Stimulated activated memory B cell treated with anti-CD40 and anti-IgM and Interleukin-4, amounts not matched to agents 10 μg/mL and 1 μg/mL and 100 μg/mL, for 72 hours (primary cell): ENCODE results near the gene DCLRE1B.

Source experiments
- ATAC-seq: fragments of 150-1000 bp; cut with Tn5 transposase; 2 replicates; pipeline ENCODE4 v1.10.0; 2021
- H3K27ac Mint-ChIP-seq: one replicate; pipeline ENCODE4 v1.8.0; 2022; ENCODE audit warnings: mild to moderate bottlenecking, mixed read lengths
- H3K27me3 Mint-ChIP-seq: one replicate; pipeline ENCODE4 v1.8.0; 2022; ENCODE audit warnings: mixed read lengths
- H3K36me3 Mint-ChIP-seq: one replicate; pipeline ENCODE4 v1.8.0; 2022; ENCODE audit warnings: mixed read lengths
- H3K4me1 Mint-ChIP-seq: one replicate; pipeline ENCODE4 v1.8.0; 2022; ENCODE audit warnings: mixed read lengths
- H3K4me3 Mint-ChIP-seq: one replicate; pipeline ENCODE4 v1.8.0; 2022; ENCODE audit warnings: mild to moderate bottlenecking, moderate library complexity, mixed read lengths
- H3K9me3 Mint-ChIP-seq: one replicate; pipeline ENCODE4 v1.8.0; 2022; ENCODE audit warnings: mixed read lengths

DCLRE1B gene

GRCh38 chr1:113874012-113874879, 30.9 kb upstream of the DCLRE1B start:
- Mint-ChIP-seq H3K27me3 (no peaks in the 10 kb centered on the region), H3K9me3 (no peaks in the 10 kb centered on the region), H3K27ac (peak overlapping the region; percentile 50), H3K4me3 (no peak overlapping the region), H3K36me3 (no peaks in the 10 kb centered on the region), H3K4me1 (peaks cover 36% of the 10 kb centered on the region)
- ATAC-seq: peak; percentile 69

GRCh38 chr1:113875714-113876113, 29.4 kb upstream of the DCLRE1B start:
- H3K27me3 Mint-ChIP-seq: no peaks in the 10 kb centered on the region
- H3K4me3 Mint-ChIP-seq: no peak overlapping the region
- no peaks in the 10 kb centered on the region for H3K36me3 Mint-ChIP-seq
- H3K9me3 Mint-ChIP-seq: no peaks in the 10 kb centered on the region
- no peak overlapping the region for H3K27ac Mint-ChIP-seq
- peaks cover 28% of the 10 kb centered on the region for H3K4me1 Mint-ChIP-seq
- ATAC-seq: no peak

- Mint-ChIP-seq H3K27me3 (no peaks in the 10 kb centered on the region), H3K4me3 (no peak overlapping the region), H3K27ac (no peak overlapping the region), H3K36me3 (no peaks in the 10 kb centered on the region), H3K9me3 (no peaks in the 10 kb centered on the region), H3K4me1 (peaks cover 28% of the 10 kb centered on the region)
- no peak for ATAC-seq
Measured at GRCh38 chr1:113876176-113876575, 28.9 kb upstream of the DCLRE1B start.

- no peaks in the 10 kb centered on the region for H3K9me3 Mint-ChIP-seq
- no peaks in the 10 kb centered on the region for H3K27me3 Mint-ChIP-seq
- no peak overlapping the region for H3K27ac Mint-ChIP-seq
- ATAC-seq: no peak
- no peak overlapping the region for H3K4me3 Mint-ChIP-seq
- H3K36me3 Mint-ChIP-seq: no peaks in the 10 kb centered on the region
- H3K4me1 Mint-ChIP-seq: peaks cover 3% of the 10 kb centered on the region
Measured at GRCh38 chr1:113879739-113880038, 25.4 kb upstream of the DCLRE1B start.

- ATAC-seq: no peak
- no peaks in the 10 kb centered on the region for H3K4me1 Mint-ChIP-seq
- H3K36me3 Mint-ChIP-seq: no peaks in the 10 kb centered on the region
- H3K27me3 Mint-ChIP-seq: no peaks in the 10 kb centered on the region
- no peak overlapping the region for H3K27ac Mint-ChIP-seq
- no peaks in the 10 kb centered on the region for H3K9me3 Mint-ChIP-seq
- no peak overlapping the region for H3K4me3 Mint-ChIP-seq
Measured at GRCh38 chr1:113881661-113882060, 23.5 kb upstream of the DCLRE1B start.

- Mint-ChIP-seq H3K9me3 (no peaks in the 10 kb centered on the region), H3K27me3 (no peaks in the 10 kb centered on the region), H3K27ac (no peak overlapping the region)
Measured at GRCh38 chr1:113886417-113887401, 18.4 kb upstream of the DCLRE1B start.

GRCh38 chr1:113887402-113888175, 17.5 kb upstream of the DCLRE1B start, which contains the start of gene BCL2L15:
BCL2L15 (minus strand) TSS chr1:113887581; CDS start chr1:113887375, 206 bp downstream.
- Mint-ChIP-seq H3K27me3 (no peaks in the 10 kb centered on the region), H3K9me3 (no peaks in the 10 kb centered on the region), H3K4me1 (no peaks in the 10 kb centered on the region), H3K4me3 (no peak within 1 kb of the TSS), H3K36me3 (peaks cover 11% of the 10 kb centered on the region), H3K27ac (no peak within 1 kb of the TSS)
- no peak for ATAC-seq

More at GRCh38 chr1:113886417-113887401, 18.4 kb upstream of the DCLRE1B start:
- H3K4me3 Mint-ChIP-seq: no peak overlapping the region
- no peak for ATAC-seq
- no peaks in the 10 kb centered on the region for H3K4me1 Mint-ChIP-seq
- peaks cover 11% of the 10 kb centered on the region for H3K36me3 Mint-ChIP-seq

GRCh38 chr1:113890816-113891215, 14.3 kb upstream of the DCLRE1B start:
- ATAC-seq: no peak
- Mint-ChIP-seq H3K4me1 (no peaks in the 10 kb centered on the region), H3K27ac (no peak overlapping the region), H3K36me3 (peaks cover 29% of the 10 kb centered on the region), H3K9me3 (no peaks in the 10 kb centered on the region), H3K4me3 (no peak overlapping the region), H3K27me3 (no peaks in the 10 kb centered on the region)

GRCh38 chr1:113891631-113892220, 13.4 kb upstream of the DCLRE1B start:
- no peak overlapping the region for H3K27ac Mint-ChIP-seq
- H3K4me3 Mint-ChIP-seq: no peak overlapping the region
- no peaks in the 10 kb centered on the region for H3K27me3 Mint-ChIP-seq
- H3K4me1 Mint-ChIP-seq: no peaks in the 10 kb centered on the region
- peaks cover 32% of the 10 kb centered on the region for H3K36me3 Mint-ChIP-seq
- no peak for ATAC-seq
- no peaks in the 10 kb centered on the region for H3K9me3 Mint-ChIP-seq

GRCh38 chr1:113893267-113893666, 11.9 kb upstream of the DCLRE1B start:
- peaks cover 44% of the 10 kb centered on the region for H3K36me3 Mint-ChIP-seq
- H3K9me3 Mint-ChIP-seq: no peaks in the 10 kb centered on the region
- no peak for ATAC-seq
- H3K4me1 Mint-ChIP-seq: no peaks in the 10 kb centered on the region
- no peaks in the 10 kb centered on the region for H3K27me3 Mint-ChIP-seq
- peak overlapping the region; percentile 5 for H3K27ac Mint-ChIP-seq
- no peak overlapping the region for H3K4me3 Mint-ChIP-seq

- H3K36me3 Mint-ChIP-seq: peaks cover 57% of the 10 kb centered on the region
Measured at GRCh38 chr1:113895098-113895497, 10.0 kb upstream of the DCLRE1B start.

GRCh38 chr1:113895961-113896360, 9.2 kb upstream of the DCLRE1B start:
- ATAC-seq: no peak
- H3K36me3 Mint-ChIP-seq: peaks cover 54% of the 10 kb centered on the region
- H3K27ac Mint-ChIP-seq: no peak overlapping the region
- no peak overlapping the region for H3K4me3 Mint-ChIP-seq
- peaks cover 5% of the 10 kb centered on the region for H3K4me1 Mint-ChIP-seq
- no peaks in the 10 kb centered on the region for H3K27me3 Mint-ChIP-seq
- H3K9me3 Mint-ChIP-seq: no peaks in the 10 kb centered on the region

More at GRCh38 chr1:113895098-113895497, 10.0 kb upstream of the DCLRE1B start:
- no peak for ATAC-seq
- Mint-ChIP-seq H3K27me3 (no peaks in the 10 kb centered on the region), H3K9me3 (no peaks in the 10 kb centered on the region), H3K4me1 (peaks cover 5% of the 10 kb centered on the region), H3K27ac (peak overlapping the region; percentile 5), H3K4me3 (no peak overlapping the region)

- H3K4me3 Mint-ChIP-seq: no peak overlapping the region
- no peaks in the 10 kb centered on the region for H3K9me3 Mint-ChIP-seq
- no peak overlapping the region for H3K27ac Mint-ChIP-seq
- H3K27me3 Mint-ChIP-seq: no peaks in the 10 kb centered on the region
- H3K36me3 Mint-ChIP-seq: peaks cover 73% of the 10 kb centered on the region
- peaks cover 22% of the 10 kb centered on the region for H3K4me1 Mint-ChIP-seq
- no peak for ATAC-seq
Measured at GRCh38 chr1:113898241-113898814, 6.8 kb upstream of the DCLRE1B start.

GRCh38 chr1:113899111-113899510, 6.0 kb upstream of the DCLRE1B start:
- Mint-ChIP-seq H3K27ac (no peak overlapping the region), H3K4me3 (no peak overlapping the region)

More at GRCh38 chr1:113899111-113899510, 6.0 kb upstream of the DCLRE1B start:
- no peaks in the 10 kb centered on the region for H3K27me3 Mint-ChIP-seq
- no peak for ATAC-seq
- H3K36me3 Mint-ChIP-seq: peaks cover 68% of the 10 kb centered on the region
- peaks cover 30% of the 10 kb centered on the region for H3K4me1 Mint-ChIP-seq
- no peaks in the 10 kb centered on the region for H3K9me3 Mint-ChIP-seq
